ENCODE results near the gene RCAN1. TPM values are rescaled to one million over a fixed set of nuclear protein-coding genes. Genes with fewer than 3 reads are reported as not detected.

RCAN1 gene
- total and polyA plus RNA-seq, 2 of the 4 experiments (the other 2 are of a cell fraction), result 53.5 to 175 TPM

Other genes with a start within 250 kb of the RCAN1 start
- gene SMIM11, start 239.6 kb downstream of the RCAN1 start, total RNA-seq (2012; rRNA removed), result 6.9 and 8.8 TPM in 2 replicates
- 2.6 and 3.6 TPM in 2 replicates for gene SMIM11, start 239.6 kb downstream of the RCAN1 start, polyA plus RNA-seq (2012; rRNA removed)
- gene SMIM34, start 191.2 kb downstream of the RCAN1 start, total RNA-seq (2012; rRNA removed), result not detected in 2 replicates
- gene SMIM34, start 191.2 kb downstream of the RCAN1 start, polyA plus RNA-seq (2012; rRNA removed), result not detected in 2 replicates
- 0.83 and 0.90 TPM in 2 replicates for gene KCNE1, start 102.9 kb downstream of the RCAN1 start, total RNA-seq (2012; rRNA removed)
- 0.37 and 0.46 TPM in 2 replicates for gene KCNE1, start 102.9 kb downstream of the RCAN1 start, polyA plus RNA-seq (2012; rRNA removed)
- gene CLIC6, start 53.9 kb upstream of the RCAN1 start, total RNA-seq (2012; rRNA removed), result not detected in 2 replicates
- gene CLIC6, start 53.9 kb upstream of the RCAN1 start, polyA plus RNA-seq (2012; rRNA removed), result not detected in 2 replicates

Measured in IMR-90 (cell line).